ENCODE results near the gene ALG1L2.
"Not testable (repeated sequence)": the region's sequence is repeated elsewhere in the genome, so short reads cannot be mapped to it uniquely, and the experiment has no call there.

DNA sequence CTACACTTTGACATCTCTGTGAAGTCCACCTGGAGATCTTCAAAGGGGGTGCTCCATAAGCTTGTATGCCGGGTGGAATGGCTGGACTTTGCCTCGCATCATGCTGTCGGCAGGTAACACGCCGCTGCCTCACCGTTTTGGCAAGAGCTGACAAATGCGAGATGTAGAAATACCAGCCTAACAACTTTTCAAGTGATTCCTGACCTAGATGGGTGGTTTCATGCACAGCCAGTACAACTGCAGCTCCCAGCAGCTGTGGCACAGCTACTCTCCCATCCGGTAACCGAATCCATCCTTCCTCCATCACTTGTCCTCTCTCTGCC lies 62.7 kb downstream of the ALG1L2 start:
- not testable (repeated sequence) for TF ChIP-seq POLR2A (IDR thresholded peaks at IDR 0.05); POLR2AphosphoS5 (IDR thresholded peaks at IDR 0.05); CTCF (IDR thresholded peaks at IDR 0.05); EP300 (IDR thresholded peaks at IDR 0.05; ENCODE audit: low read depth)
